B cell (primary cell): Measurements from ENCODE around the gene TTLL10.

Experiments
- EZH2 ChIP-seq: IDR thresholded peaks from 2 replicates; pipeline ENCODE4 v1.6.1; 2012; ENCODE audit warnings: borderline replicate concordance, low read depth, mild to moderate bottlenecking, moderate library complexity, low read length; ENCODE audit not compliant: insufficient read depth, poor library complexity, severe bottlenecking
- TF ChIP-seq, protein P1 (sequence below): fragments of 200-600 bp; IDR thresholded peaks from one replicate; pipeline ENCODE4 v1.8.0; 2022; ENCODE audit warnings: antibody characterized with exemption, mild to moderate bottlenecking

DNA sequence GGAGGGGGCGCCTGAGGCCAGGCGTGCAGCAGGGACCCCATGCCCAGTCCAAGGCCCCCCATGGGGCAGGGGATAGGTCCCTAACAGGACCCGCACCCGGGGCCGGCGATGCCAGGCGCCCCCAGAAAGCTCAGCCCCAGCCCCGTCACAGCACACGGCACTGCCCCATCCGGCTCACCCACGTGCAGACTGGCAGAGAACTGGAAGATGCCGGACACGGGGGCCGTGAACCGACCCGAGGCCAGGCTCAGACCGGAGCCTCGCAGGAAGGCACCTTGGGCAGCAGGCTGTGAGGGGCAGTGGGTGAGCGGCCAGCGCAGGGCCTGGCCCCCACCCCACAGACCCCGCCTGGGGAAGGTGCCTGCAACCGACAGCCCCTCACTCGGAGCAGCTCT, 69.6 kb downstream of the TTLL10 start:
- TF ChIP-seq EZH2, result no peak
- TF ChIP-seq, protein P1, sequence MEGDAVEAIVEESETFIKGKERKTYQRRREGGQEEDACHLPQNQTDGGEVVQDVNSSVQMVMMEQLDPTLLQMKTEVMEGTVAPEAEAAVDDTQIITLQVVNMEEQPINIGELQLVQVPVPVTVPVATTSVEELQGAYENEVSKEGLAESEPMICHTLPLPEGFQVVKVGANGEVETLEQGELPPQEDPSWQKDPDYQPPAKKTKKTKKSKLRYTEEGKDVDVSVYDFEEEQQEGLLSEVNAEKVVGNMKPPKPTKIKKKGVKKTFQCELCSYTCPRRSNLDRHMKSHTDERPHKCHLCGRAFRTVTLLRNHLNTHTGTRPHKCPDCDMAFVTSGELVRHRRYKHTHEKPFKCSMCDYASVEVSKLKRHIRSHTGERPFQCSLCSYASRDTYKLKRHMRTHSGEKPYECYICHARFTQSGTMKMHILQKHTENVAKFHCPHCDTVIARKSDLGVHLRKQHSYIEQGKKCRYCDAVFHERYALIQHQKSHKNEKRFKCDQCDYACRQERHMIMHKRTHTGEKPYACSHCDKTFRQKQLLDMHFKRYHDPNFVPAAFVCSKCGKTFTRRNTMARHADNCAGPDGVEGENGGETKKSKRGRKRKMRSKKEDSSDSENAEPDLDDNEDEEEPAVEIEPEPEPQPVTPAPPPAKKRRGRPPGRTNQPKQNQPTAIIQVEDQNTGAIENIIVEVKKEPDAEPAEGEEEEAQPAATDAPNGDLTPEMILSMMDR, result no peak
